Thyroid gland (tissue), 4 donors: ENCODE results near the gene SLCO2A1.

Source experiments
- CTCF ChIP-seq, 6 experiments: fragments of 200-600 bp in 3 of 6; fragments of 450-650 bp in 3 of 6; sonication (generic) in 3 of 6; IDR thresholded peaks; one replicate each; pipeline ENCODE4 v1.5.1; 2016 to 2019; ENCODE audit warnings: antibody characterized with exemption in 6 of 6, mild to moderate bottlenecking in 2 of 6, inconsistent platforms in 1 of 6, moderate library complexity in 1 of 6
- POLR2A ChIP-seq, 2 donors: fragments of 450-650 bp; IDR thresholded peaks; one replicate each; pipeline ENCODE4 v1.6.1; 2017; ENCODE audit warnings: antibody characterized with exemption in 2 of 2, mild to moderate bottlenecking in 2 of 2, moderate library complexity in 1 of 2

- TF ChIP-seq POLR2A (IDR thresholded peaks at IDR 0.05), result no peak
- no peak for TF ChIP-seq CTCF (IDR thresholded peaks at IDR 0.05)
These were observed 62.8 kb downstream of the SLCO2A1 start for GRCh38 chr3:133966954-133967353.
